H9 (cell line): ENCODE data around the gene DHX40. TPM values are rescaled to one million over a fixed set of nuclear protein-coding genes. Genes with fewer than 3 reads are reported as not detected.

ENCODE experiments used
- DNase-seq: peaks from one replicate; pipeline ENCODE4 v3.0.0-alpha.2; 2017
- H2AFZ ChIP-seq: one replicate; pipeline ENCODE4 v1.6.1; 2013; ENCODE audit warnings: mild to moderate bottlenecking, low read length, control low read depth, moderate library complexity
- H2AK5ac ChIP-seq: 2 replicates; pipeline ENCODE4 v1.6.1; 2013; ENCODE audit warnings: low read length, control low read depth, mixed read lengths; ENCODE audit not compliant: insufficient read length
- H2BK120ac ChIP-seq: one replicate; pipeline ENCODE4 v1.6.1; 2013; ENCODE audit warnings: low read depth, mild to moderate bottlenecking, low read length, control low read depth, inconsistent platforms; ENCODE audit not compliant: poor library complexity, severe bottlenecking
- H2BK12ac ChIP-seq: 2 replicates; pipeline ENCODE4 v1.6.1; 2013; ENCODE audit warnings: low read length, control low read depth, mixed read lengths, low read depth; ENCODE audit not compliant: insufficient read length
- H2BK15ac ChIP-seq: 2 replicates; pipeline ENCODE4 v1.6.1; 2013; ENCODE audit warnings: low read depth, low read length, control low read depth
- H2BK20ac ChIP-seq: one replicate; pipeline ENCODE4 v1.6.1; 2013; ENCODE audit warnings: low read depth, mild to moderate bottlenecking, low read length, control low read depth, inconsistent platforms; ENCODE audit not compliant: poor library complexity, severe bottlenecking
- H2BK5ac ChIP-seq: 2 replicates; pipeline ENCODE4 v1.6.1; 2013; ENCODE audit warnings: low read length, control low read depth, mixed read lengths; ENCODE audit not compliant: insufficient read length
- H3K14ac ChIP-seq: 2 replicates; pipeline ENCODE4 v1.6.1; 2013; ENCODE audit warnings: low read length, control low read depth; ENCODE audit not compliant: insufficient read depth
- H3K18ac ChIP-seq: 2 replicates; pipeline ENCODE4 v1.6.1; 2013; ENCODE audit warnings: low read depth, mild to moderate bottlenecking, mixed read lengths, low read length, control low read depth; ENCODE audit not compliant: insufficient read length
- H3K23ac ChIP-seq: 2 replicates; pipeline ENCODE4 v1.6.1; 2013; ENCODE audit warnings: low read length, control low read depth, mixed read lengths, low read depth; ENCODE audit not compliant: insufficient read length
- H3K23me2 ChIP-seq: 2 replicates; pipeline ENCODE4 v1.6.1; 2013; ENCODE audit warnings: low read depth, mild to moderate bottlenecking, mixed read lengths, low read length, control low read depth; ENCODE audit not compliant: insufficient read length, poor library complexity, severe bottlenecking
- H3K27ac ChIP-seq: 2 replicates; pipeline ENCODE4 v1.5.1; 2013; ENCODE audit warnings: low read length, control low read depth, mixed read lengths, low read depth; ENCODE audit not compliant: insufficient read length
- H3K27me3 ChIP-seq: 2 replicates; pipeline ENCODE4 v1.6.1; 2013; ENCODE audit warnings: low read length, control low read depth, inconsistent platforms; ENCODE audit not compliant: insufficient read depth
- H3K4ac ChIP-seq: 2 replicates; pipeline ENCODE4 v1.6.1; 2013; ENCODE audit warnings: low read depth, mild to moderate bottlenecking, control low read depth, inconsistent platforms, low read length, moderate library complexity
- H3K4me1 ChIP-seq: 2 replicates; pipeline ENCODE4 v1.6.1; 2013; ENCODE audit warnings: low read length, control low read depth, inconsistent platforms; ENCODE audit not compliant: insufficient read depth
- H3K4me2 ChIP-seq: 2 replicates; pipeline ENCODE4 v1.6.1; 2013; ENCODE audit warnings: low read length, control low read depth, mixed read lengths; ENCODE audit not compliant: insufficient read length, insufficient read depth
- H3K56ac ChIP-seq: 2 replicates; pipeline ENCODE4 v1.6.1; 2013; ENCODE audit warnings: low read depth, mild to moderate bottlenecking, mixed read lengths, low read length, control low read depth; ENCODE audit not compliant: insufficient read length
- H3K79me1 ChIP-seq: 2 replicates; pipeline ENCODE4 v1.6.1; 2013; ENCODE audit warnings: low read depth, mild to moderate bottlenecking, moderate library complexity, low read length, control low read depth, inconsistent platforms; ENCODE audit not compliant: insufficient read depth, poor library complexity, severe bottlenecking
- H3K79me2 ChIP-seq: 2 replicates; pipeline ENCODE4 v1.6.1; 2013; ENCODE audit warnings: low read length, control low read depth, inconsistent platforms; ENCODE audit not compliant: insufficient read depth
- H3K9ac ChIP-seq: 2 replicates; pipeline ENCODE4 v1.6.1; 2013; ENCODE audit warnings: low read length, control low read depth, mixed read lengths; ENCODE audit not compliant: insufficient read length; ENCODE audit errors: extremely low read depth
- H3K9me3 ChIP-seq: one replicate; pipeline ENCODE4 v1.6.1; 2013; ENCODE audit warnings: low read depth, low read length, inconsistent platforms; ENCODE audit not compliant: control insufficient read depth
- H3T11ph ChIP-seq: one replicate; pipeline ENCODE4 v1.6.1; 2013; ENCODE audit warnings: mild to moderate bottlenecking, low read length, control low read depth, inconsistent platforms
- H4K20me1 ChIP-seq: one replicate; pipeline ENCODE4 v1.6.1; 2013; ENCODE audit not compliant: control insufficient read depth, insufficient read length, insufficient read depth
- H4K5ac ChIP-seq: 2 replicates; pipeline ENCODE4 v1.6.1; 2013; ENCODE audit warnings: low read depth, mild to moderate bottlenecking, mixed read lengths, low read length, control low read depth; ENCODE audit not compliant: insufficient read length
- H4K8ac ChIP-seq: replicated peaks from 2 replicates; pipeline ENCODE4 v1.6.1; 2013; ENCODE audit warnings: low read length, control low read depth, mixed read lengths, low read depth; ENCODE audit not compliant: insufficient read length
- H4K91ac ChIP-seq: 2 replicates; pipeline ENCODE4 v1.6.1; 2013; ENCODE audit warnings: low read depth, mild to moderate bottlenecking, moderate library complexity, mixed read lengths, low read length, control low read depth; ENCODE audit not compliant: insufficient read length
- H3K27ac Mint-ChIP-seq, 3 experiments: 2 replicates in 2 of 3; 3 replicates in 1 of 3; pipeline ENCODE4 v1.8.0; 2020 to 2021; ENCODE audit warnings: mixed read lengths in 3 of 3, mild to moderate bottlenecking in 1 of 3, moderate library complexity in 1 of 3
- H3K27me3 Mint-ChIP-seq: 2 replicates; pipeline ENCODE4 v1.8.0; 2021; ENCODE audit warnings: low read depth, mild to moderate bottlenecking, moderate library complexity, mixed read lengths
- H3K36me3 Mint-ChIP-seq, 3 experiments: 2 replicates in 2 of 3; 3 replicates in 1 of 3; pipeline ENCODE4 v1.8.0; 2020 to 2021; ENCODE audit warnings: low read depth in 3 of 3, mixed read lengths in 3 of 3; ENCODE audit not compliant: insufficient read depth in 1 of 3
- H3K4me1 Mint-ChIP-seq, 2 experiments: 2 replicates each; pipeline ENCODE4 v1.8.0; 2020; ENCODE audit warnings: mixed read lengths in 2 of 2
- H3K4me3 Mint-ChIP-seq, 2 experiments: 2 replicates in 1 of 2; 3 replicates in 1 of 2; pipeline ENCODE4 v1.8.0; 2020 to 2021; ENCODE audit warnings: mild to moderate bottlenecking in 2 of 2, mixed read lengths in 2 of 2, moderate library complexity in 1 of 2
- H3K9me3 Mint-ChIP-seq, 2 experiments: 2 replicates in 1 of 2; 3 replicates in 1 of 2; pipeline ENCODE4 v1.8.0; 2020; ENCODE audit warnings: mild to moderate bottlenecking in 2 of 2, mixed read lengths in 2 of 2, moderate library complexity in 1 of 2
- CTCF ChIP-seq: fragments of 200-600 bp; sonication (generic); conservative IDR thresholded peaks from 3 replicates; pipeline ENCODE4 v1.8.0; 2021; ENCODE audit warnings: antibody characterized with exemption, mild to moderate bottlenecking
- WGBS: extraction: QIAGEN DNeasy Blood & Tissue Kit; methylation state at CpG from one replicate; pipeline ENCODE4 v1.1.7; 2013; ENCODE audit warnings: missing lambda C conversion rate, low lambda C conversion rate, mixed read lengths; ENCODE audit not compliant: insufficient read length; ENCODE audit errors: extremely low coverage; 5-methylcytosine and 5-hydroxymethylcytosine counted together
- total RNA-seq: library from RNA; stranded (reverse); gene quantifications from 2 replicates; pipeline ENCODE4 v1.2.1, GENCODE V29; 2021

DHX40 gene
- total RNA-seq, 1 experiment from 2014 or later, result 28.8 TPM

- Histone ChIP-seq H4K91ac (no peak overlapping the region), H3K4ac (no peak overlapping the region), H4K5ac (no peak overlapping the region), H2BK120ac (no peak overlapping the region), H3T11ph (no peak overlapping the region), H2BK12ac (no peak overlapping the region), H3K27me3 (no peaks in the 10 kb centered on the region), H4K20me1 (no peaks in the 10 kb centered on the region), H3K23ac (no peak overlapping the region), H2BK15ac (no peak overlapping the region), H2BK5ac (no peak overlapping the region), H3K56ac (no peak overlapping the region), H2BK20ac (no peak overlapping the region), H3K4me2 (no peak overlapping the region), H4K8ac (no peak overlapping the region), H3K4me1 (no peaks in the 10 kb centered on the region; the same call in 1 of the 2 replicates), H3K79me1 (peaks cover 3% of the 10 kb centered on the region), H3K18ac (no peak overlapping the region), H3K23me2 (no peaks in the 10 kb centered on the region), H2AK5ac (no peak overlapping the region), H3K9ac (no peak overlapping the region), H3K9me3 (no peaks in the 10 kb centered on the region), H3K27ac (no peak overlapping the region), H3K79me2 (peaks cover 76% of the 10 kb centered on the region), H2AFZ (no peak overlapping the region), H3K14ac (no peak overlapping the region)
- H3K4me1 Mint-ChIP-seq, result peaks cover 5 to 7% of the 10 kb centered on the region in 2 experiments; a peak in 3 of 4 replicates
- H3K36me3 Mint-ChIP-seq, result peaks cover 13 to 20% (median 15%) of the 10 kb centered on the region in 3 experiments; a peak in 6 of 7 replicates
- H3K9me3 Mint-ChIP-seq, result no peaks in the 10 kb centered on the region; a peak in 1 of 5 replicates
- H3K27ac Mint-ChIP-seq, result no peak overlapping the region; a peak in 1 of 7 replicates
- no peak overlapping the region for H3K4me3 Mint-ChIP-seq
- whole genome bisulfite sequencing, result no CpG with 5 or more reads among the region's 2 CpGs
- no peak for TF ChIP-seq CTCF
- DNase-seq, result no peak
- no peaks in the 10 kb centered on the region for H3K27me3 Mint-ChIP-seq
These were observed 62.4 kb downstream of the DHX40 start for GRCh38 chr17:59627770-59628171.
